Occipital lobe (tissue), 3 donors: Measurements from ENCODE around the gene FAM120A. TPM values are rescaled to one million over a fixed set of nuclear protein-coding genes. Genes with fewer than 3 reads are reported as not detected.

Experiments
- DNase-seq: peaks from one replicate; lab custom pipeline; 2025; lab: John Stamatoyannopoulos, UW
- small RNA-seq: library from RNA; depleted of rRNA; stranded (forward); fragments of <200 nt; gene quantifications from one replicate; pipeline ENCODE3, GENCODE V24; 2014
- total RNA-seq: library from RNA; depleted of rRNA; stranded (reverse); fragments of >200 nt; gene quantifications from one replicate; pipeline ENCODE4 v1.2.3, GENCODE V29; 2014

The FAM120A gene
- total RNA-seq, 1 donor from 2014 or later: 66.9 TPM

- DNase-seq: no peak
Measured at GRCh38 chr9:93612052-93612795, 160.7 kb downstream of the FAM120A start.

GRCh38 chr9:93612796-93613154 is 161.3 kb downstream of the FAM120A start:
- no peak for DNase-seq

GRCh38 chr9:93613174-93613573 is 161.7 kb downstream of the FAM120A start:
- no peak for DNase-seq

GRCh38 chr9:93613791-93614190 is 162.3 kb downstream of the FAM120A start:
- no peak for DNase-seq

GRCh38 chr9:93614830-93615468 is 163.5 kb downstream of the FAM120A start:
- DNase-seq: no peak

Small RNA genes within 50 kb of the gene (small RNA-seq; reads per million reads assigned to genes)
- not detected for gene RF00019

Other genes starting within 250 kb of the FAM120A start
- 24.8 TPM for gene FAM120AOS, start 1.9 kb downstream of the FAM120A start, total RNA-seq
- 33.4 TPM for gene PHF2, start 124.9 kb downstream of the FAM120A start, total RNA-seq